NCI-H2196 treated with DMSO at 0.1 percent for 48 hours (cell line): ENCODE data around the gene SLC1A6.
"Not testable (repeated sequence)": the region's sequence is repeated elsewhere in the genome, so short reads cannot be mapped to it uniquely, and the experiment has no call there.

Source experiments
- DNase-seq: peaks from one replicate; lab custom pipeline; 2025; ENCODE audit not compliant: unreplicated experiment; lab: John Stamatoyannopoulos, UW

Gene SLC1A6

GRCh38 chr19:14979476-14980255 is at the start of gene SLC1A6:
Gene SLC1A6, minus strand, starts transcription at chr19:14979864. Its CDS starts 6,954 bp downstream, at chr19:14972910.
- DNase-seq = no peak

GRCh38 chr19:15028490-15028889 is 48.8 kb upstream of the SLC1A6 start:
- DNase-seq = no peak

DNA sequence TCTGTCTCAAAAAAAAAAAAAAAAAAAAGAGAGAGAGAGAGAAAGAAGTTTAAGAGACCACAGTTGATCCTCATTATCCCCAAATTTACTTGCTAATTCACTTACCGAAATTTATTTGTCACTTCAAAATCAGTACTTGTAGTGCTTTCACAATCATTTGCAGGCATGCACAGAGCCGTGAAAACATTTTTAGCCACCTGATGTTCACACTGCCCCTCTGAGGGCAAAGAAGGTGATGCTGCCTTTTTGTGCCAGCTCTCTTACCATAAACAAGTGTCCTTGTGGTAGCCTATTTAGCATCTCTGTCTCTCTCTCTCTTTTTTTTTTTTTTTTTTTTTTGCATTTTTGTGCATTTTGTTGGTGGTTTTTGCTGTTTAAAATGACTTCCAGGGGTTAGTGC is 45.6 kb upstream of the SLC1A6 start:
- DNase-seq = no peak

GRCh38 chr19:15022752-15023151 is 43.1 kb upstream of the SLC1A6 start:
- no peak for DNase-seq

DNA sequence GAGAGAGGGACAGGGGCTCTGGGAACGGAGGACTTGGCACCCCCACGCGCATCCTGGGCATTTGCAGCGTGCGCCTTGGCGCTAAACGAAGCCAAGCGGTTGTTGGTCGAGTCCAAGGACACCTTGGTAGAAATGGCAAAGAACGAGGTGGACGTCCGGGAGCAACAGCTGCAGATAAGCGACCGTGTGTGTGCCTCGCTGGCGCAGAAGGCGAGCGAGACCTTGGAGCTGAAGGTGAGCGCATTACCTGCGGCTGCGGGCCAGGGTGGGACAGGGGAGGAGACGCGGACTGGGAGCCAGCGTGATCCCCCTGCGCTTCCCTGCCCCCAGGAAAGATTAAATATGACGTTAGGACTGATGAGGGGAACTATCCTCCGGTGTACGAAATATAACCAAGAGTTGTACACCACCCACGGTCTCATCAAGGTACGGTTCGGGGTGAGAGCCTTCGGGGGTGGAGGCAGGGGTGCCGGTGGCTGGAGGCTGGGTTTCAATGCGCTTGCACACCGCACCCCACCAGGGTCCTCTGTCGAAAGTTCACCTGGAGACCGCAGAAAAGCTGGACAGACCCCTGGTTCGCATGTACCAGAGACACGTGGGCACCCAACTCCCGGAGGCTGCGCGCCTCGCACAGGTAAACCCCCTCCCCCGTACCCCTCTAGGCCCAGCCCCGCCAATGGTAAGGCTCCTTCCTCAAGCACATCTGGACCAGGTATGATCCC is 41.8 kb upstream of the SLC1A6 start:
- DNase-seq = no peak

DNA sequence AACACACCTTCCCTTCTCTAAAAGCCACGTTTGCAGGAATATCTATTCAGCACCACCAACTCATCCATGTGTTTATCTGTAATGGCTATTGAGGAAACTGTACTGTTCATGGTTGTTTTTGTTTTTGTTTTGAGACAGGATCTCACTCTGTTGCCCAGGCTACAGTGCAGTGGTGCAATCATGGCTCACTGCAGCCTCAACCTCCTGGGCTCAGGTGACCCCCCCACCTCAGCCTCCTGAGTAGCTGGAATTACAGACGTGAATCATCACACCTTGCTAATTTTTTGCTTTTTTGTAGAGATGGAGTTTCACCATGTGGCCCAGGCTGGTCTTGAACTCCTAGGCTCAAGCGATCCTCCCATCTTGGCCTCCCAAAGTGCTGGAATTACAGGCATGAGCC is 39.2 kb upstream of the SLC1A6 start:
- not testable (repeated sequence) for DNase-seq

DNA sequence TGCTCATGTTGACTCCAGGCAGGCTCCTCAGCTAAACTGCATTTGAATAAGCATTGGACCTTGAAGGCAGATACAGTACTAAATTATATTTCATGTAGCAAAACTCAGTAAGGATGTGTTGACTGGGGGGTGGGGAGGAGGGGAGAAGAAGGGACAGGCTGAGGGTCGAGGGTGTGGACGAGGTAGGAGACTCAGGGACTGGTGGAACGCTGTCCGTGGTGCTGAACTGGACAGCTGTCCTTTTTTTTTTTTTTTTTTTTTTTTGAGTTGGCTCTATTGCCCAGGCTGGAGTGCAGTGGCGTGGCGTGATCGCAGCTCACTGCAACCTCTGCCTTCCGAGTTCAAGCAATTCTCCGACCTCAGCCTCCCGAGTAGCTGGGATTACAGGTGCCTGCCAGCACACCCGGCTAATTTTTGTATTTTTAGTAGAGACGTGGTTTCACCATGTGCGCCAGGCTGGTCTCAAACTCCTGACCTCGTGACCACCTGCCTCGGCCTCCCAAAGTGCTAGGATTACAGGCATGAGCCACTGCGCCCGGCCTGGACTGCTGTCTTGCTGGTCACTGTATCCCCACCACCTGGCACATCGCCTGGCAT is 36.4 kb upstream of the SLC1A6 start:
- DNase-seq = no peak

DNA sequence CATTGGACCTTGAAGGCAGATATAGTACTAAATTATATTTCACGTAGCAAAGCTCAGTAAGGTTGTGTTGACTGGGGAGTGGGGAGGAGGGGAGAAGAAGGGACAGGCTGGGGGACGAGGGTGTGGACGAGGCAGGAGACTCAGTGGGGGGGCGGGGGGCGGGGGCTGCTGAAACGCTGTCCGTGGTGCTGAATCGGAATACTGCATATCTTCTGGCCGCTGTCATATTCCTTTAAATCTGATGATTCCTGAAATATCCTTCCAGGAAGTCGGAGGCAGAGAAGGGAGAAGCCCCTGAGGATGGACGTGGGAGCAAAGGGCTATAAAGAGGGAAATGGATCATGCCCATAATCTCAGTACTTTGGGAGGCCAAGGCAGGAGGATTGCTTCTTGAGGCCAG is 34.9 kb upstream of the SLC1A6 start:
- no peak for DNase-seq

DNA sequence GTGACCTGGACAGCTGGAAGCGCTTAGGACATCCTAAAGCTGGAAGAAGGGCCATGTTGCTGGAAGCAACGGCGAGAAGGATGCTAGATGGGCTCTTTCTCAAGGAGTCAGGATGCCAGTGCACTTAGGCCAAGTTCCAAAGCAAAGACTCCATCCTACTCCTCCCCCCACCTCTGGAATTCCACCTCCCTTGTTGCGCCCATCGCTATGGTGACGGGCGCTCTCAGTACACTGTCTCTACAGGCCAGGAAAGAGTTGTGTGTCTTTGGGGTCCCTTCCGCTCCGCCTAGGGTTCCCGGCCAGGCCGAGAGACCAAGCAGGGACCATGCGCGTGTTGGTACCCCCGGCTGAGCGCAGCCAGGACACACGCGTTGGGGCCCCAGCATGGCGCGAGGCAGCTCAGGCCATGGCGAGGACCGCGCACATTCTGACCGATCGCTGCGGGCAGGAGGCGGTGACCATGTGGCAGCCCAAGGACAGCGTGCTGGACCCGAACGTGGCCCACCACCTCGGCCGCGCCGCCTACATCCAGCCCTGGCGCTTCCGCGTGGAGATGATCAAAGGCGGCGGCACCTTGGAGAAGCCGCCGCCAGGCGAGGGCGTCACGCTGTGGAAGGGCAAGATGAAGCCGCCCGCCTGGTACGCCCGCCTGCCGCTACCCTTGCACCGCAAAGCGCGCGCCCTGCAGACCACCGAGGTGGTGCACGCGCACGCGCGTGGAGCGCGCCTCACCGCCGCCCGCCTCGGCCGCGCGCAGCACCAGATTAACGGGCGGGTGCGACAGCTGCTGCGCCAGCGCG is 31.0 kb upstream of the SLC1A6 start:
- no peak for DNase-seq

GRCh38 chr19:15008308-15008707 is 28.6 kb upstream of the SLC1A6 start:
- DNase-seq = no peak

GRCh38 chr19:14997981-14998380 is 18.3 kb upstream of the SLC1A6 start:
- no peak for DNase-seq

DNA sequence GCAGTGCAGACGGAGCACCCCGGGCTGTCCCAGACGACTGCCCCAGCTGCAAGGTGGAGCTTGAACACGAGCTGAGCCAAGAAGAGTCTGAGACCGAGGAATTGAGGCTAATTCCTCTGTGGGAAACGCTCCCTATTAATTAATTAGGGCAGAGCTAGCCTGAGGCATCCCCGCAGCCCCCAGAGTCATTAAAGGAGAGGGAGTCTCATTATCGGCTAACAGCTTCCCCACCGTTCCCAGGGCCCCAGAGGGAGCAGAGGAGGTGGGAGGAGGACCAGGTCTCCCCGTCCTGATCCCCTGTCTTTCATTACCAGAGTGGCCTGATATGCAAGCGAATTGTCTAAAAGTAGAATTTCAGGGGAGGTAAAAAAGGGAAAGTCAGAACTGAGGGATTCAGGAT is 13.1 kb upstream of the SLC1A6 start:
- DNase-seq = no peak

DNA sequence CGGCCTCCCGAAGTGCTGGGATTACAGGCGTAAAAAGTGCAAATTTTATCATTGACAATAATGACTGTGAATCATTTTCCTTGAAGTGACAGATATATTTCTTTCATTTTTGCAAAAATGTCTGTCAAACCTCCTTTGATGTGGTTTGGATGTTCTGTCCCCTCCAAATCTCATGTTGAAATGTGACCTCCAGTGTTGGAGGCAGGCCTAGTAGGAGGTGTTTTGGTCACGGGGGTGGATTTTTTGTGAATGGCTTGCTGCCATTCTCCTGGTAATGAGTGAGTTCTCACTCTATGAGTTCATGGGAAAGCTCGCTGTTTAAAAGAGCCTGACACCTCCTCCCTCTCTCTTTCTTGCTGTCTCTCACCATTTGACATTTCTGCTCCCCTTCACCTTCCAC is 5.5 kb upstream of the SLC1A6 start:
- DNase-seq = no peak

GRCh38 chr19:14978161-14978776 is 1.4 kb downstream of the SLC1A6 start:
- no peak for DNase-seq

DNA sequence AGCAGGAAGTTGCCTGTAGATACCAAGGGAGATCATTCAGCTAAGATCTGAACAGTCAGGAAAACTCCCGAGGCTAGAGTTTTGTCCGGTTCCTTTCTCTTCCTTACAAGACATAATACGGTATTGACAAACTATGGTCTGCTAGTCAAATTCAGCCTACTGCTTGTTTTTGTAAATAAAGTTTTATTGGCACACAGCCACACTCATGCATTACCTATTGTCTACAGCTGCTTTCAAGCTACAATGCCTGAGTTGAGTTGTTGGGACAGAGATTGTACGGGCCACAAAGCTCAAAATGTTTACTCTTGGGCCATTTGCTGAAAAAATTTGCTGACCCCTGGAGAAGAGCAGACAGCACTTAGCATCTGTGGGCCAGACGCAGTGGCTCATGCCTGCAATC is 2.5 kb downstream of the SLC1A6 start:
- DNase-seq = no peak

DNA sequence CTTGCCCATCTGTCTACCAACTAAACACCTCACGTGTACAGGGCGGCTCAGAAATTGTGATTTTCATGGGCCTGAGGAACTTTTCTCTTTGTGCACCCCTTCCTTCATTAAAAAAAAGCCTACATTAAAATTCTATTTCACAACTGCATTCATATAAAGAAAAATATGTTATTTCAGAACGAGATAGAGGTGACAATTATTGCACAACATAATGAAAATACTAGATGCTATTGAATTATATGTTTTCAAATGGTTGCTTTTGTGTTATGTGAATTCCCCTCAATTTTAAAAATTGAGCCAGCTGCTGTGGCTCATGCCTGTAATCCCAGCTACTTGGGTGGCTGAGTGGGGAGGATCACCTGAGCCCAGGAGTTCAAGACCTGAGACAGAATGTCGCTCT is 5.2 kb downstream of the SLC1A6 start:
- no peak for DNase-seq

GRCh38 chr19:14972676-14973075 is 7.0 kb downstream of the SLC1A6 start:
- DNase-seq = no peak

- no peak for DNase-seq
These were observed 8.2 kb downstream of the SLC1A6 start for GRCh38 chr19:14971474-14971873.

DNA sequence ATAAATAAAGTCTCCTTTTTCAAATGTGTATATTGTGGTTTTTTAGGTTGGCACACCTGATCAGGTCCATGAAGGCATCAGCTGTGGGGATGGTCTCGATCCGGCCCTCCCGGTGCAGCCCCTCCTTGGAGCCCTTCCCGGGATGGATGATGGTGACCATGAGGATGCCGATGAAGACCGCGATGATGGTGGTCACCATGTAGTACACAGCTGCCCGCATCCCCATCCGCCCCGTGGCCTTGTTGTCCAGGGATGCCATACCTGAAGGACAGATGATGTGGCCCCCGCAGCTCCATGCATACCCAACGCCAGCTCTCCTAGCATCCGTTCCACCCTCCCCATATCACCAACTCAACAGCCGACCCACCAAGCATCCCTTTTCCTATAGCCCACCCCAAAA is 11.4 kb downstream of the SLC1A6 start:
- no peak for DNase-seq

- DNase-seq = no peak
These were observed 17.5 kb downstream of the SLC1A6 start for GRCh38 chr19:14961956-14962685.
